DMS114 treated with DMSO at 0.1 percent for 48 hours (cell line): ENCODE data around the gene CMSS1.

ENCODE experiments used
- DNase-seq: peaks from one replicate; lab custom pipeline; 2025; ENCODE audit not compliant: unreplicated experiment; lab: John Stamatoyannopoulos, UW

The CMSS1 gene

GRCh38 chr3:100124201-100124761 is 306.6 kb downstream of the CMSS1 start:
- no peak for DNase-seq

DNA sequence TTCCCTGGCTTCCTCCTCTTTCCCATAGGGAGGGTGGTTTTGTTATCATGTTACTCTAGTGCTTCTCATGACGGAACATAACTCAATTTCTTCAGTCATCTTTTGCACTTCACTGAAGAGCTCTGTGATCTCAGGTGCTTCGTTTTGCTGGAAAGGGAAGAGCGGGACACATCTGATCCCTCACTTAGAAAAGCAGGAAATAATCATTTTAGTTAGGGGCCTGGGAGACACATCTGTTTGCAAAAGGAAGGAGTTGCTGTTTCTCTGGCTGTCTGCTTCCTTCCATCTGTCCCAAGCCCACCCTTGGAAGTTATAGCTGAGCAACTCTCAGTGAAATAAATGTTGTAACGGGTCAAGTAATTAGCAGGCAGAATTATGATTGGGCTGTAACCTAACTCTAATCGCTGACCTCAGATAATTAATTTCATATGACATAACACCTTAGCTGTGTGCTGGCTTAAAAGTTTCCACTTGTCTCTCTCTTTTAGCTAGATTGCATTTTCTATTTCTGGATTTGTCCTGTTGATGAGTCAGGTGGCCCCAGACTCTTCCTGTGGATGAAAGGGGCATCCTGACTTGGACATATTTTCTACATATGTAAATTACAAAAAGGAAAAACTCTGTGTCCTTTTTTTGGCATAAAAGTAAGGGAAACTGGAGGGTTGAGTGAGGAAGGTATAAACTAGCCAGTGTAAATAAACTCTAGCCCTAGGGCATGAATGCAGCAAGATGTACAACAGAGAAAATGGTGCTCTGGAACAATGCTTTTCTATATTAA is 307.7 kb downstream of the CMSS1 start:
- no peak for DNase-seq

- DNase-seq: no peak
Measured at GRCh38 chr3:100127792-100128191, 310.1 kb downstream of the CMSS1 start.

- no peak for DNase-seq
Measured at GRCh38 chr3:100128565-100128964, 310.9 kb downstream of the CMSS1 start.

DNA sequence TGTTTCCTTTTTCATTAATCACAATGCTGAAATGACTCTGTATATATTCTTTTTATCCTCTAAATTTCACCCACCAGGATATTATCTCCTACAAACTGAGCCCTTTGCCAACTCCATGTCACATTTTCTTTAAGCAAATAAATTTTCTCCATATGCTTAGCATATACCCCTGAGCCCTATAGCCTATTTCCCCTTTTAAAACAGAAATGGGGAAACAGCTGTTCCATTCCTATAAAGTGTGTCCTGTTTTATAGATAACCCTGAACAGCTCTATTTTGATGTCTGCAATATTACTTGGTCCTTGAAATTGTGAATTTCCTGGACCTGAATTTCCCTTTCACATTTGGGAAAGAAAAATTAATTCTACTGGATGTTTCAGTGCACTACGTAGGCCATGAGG is 312.3 kb downstream of the CMSS1 start:
- no peak for DNase-seq

GRCh38 chr3:100131241-100131640 is 313.6 kb downstream of the CMSS1 start:
- no peak for DNase-seq

GRCh38 chr3:100136921-100137320 is 319.3 kb downstream of the CMSS1 start:
- DNase-seq: no peak

GRCh38 chr3:100140976-100141375 is 323.3 kb downstream of the CMSS1 start:
- no peak for DNase-seq

GRCh38 chr3:100141586-100141985 is 323.9 kb downstream of the CMSS1 start:
- no peak for DNase-seq

- DNase-seq: no peak
Measured at GRCh38 chr3:100144255-100144866, 326.7 kb downstream of the CMSS1 start.

DNA sequence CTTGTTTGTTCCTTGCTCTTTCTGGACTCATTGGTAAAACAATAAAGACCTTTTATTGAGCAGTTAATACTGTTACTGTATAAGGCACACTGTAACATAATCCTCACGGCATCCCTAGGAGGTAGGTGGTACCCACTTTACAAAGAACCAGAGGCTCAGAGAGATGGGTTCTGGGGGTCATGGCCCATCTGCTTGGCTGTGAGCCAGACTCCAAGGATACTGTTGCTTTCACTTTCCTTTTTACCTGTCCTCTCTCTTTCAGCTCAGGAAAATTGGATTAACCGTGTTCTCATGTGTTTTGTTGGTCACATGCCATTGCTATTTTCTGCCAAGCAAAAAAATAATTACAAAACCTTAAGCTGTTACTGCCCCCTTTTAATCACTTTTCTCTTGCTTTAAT is 331.5 kb downstream of the CMSS1 start:
- DNase-seq: no peak

- no peak for DNase-seq
Measured at GRCh38 chr3:100149713-100150415, 332.2 kb downstream of the CMSS1 start.

DNA sequence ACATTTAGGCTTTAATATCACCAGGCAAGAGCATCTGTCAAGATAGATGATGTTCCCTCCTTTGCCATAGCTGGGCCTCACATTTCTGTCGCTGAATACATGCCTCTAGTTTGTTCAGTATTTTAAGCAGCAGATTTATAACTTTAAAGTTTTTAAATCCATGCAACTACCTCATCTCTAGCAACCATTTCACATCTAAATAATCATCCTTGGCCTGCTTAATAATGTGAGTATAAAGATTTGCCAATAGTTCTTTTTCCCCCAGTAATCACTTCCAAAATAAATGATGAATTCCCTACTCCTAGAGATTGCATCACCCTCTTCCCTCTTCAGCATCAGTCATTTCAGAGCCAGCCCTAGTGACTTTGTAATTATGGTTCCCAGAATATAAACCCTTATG is 332.8 kb downstream of the CMSS1 start:
- no peak for DNase-seq

DNA sequence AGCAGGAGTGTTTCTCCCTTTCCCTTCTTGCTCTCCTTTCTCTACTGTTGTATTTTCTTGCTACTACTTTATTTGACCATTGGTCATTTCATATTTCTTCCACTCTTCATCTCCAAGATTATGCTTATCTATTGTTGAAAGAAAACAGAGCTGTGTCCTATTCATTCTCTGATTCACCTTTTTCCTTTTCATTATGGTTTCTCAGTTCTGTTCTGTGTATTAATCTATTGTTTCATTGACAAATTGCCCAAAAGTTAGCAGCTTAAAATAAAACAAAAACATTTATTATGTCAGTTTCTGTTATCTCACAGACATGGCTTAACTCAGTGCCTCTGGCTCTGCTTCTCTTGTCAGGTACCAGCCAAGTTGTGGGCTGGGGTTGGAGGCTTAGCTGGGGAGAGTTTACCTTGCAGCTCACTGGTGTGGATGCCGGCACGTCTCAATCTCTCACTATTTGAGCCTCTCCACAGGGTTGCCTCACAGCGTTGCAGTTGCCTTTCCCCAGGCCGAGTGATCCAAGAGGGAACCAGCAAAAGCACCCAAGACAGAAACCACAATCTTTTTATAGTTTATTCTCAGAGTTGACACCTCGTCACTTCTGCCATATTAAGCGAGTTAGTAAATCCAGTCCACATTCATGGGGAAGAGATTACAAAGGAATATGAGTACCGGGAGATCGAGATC is 333.5 kb downstream of the CMSS1 start:
- DNase-seq: no peak

DNA sequence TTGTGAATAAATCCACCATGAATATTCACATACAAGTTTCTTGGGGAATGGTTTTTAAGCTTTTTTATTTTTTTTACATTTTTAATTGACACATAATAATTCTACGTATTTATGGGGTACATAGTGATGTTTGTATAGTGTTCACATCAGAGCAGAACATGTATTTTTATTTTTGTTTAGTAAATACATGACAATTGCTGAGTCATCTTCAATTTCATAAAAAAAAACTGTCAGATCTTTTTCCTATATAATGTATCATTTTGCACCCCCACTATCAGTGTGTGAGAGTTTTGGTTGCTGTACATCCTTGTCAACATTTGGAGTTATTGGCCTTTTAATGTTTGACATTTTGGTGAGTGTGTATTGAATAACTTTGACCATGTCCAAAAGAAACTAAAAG is 336.5 kb downstream of the CMSS1 start:
- DNase-seq: no peak

DNA sequence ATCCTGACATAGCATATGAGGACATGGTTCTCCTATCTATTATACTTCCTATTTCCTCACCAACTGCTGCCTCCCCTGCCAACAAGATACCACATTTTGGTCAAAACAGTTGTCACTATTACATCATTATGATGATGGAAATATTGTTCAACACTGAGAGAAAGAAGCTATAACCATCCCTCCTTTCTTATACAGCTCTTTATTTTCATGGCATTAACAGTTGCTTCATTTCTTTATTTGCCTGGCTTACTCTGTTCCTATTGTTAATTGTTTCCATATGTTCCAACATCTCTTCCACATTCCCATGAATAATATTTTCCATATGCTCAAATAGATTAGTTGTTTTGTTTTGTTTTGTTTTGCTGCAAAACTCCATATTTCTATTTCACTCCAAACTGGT is 337.5 kb downstream of the CMSS1 start:
- DNase-seq: no peak

DNA sequence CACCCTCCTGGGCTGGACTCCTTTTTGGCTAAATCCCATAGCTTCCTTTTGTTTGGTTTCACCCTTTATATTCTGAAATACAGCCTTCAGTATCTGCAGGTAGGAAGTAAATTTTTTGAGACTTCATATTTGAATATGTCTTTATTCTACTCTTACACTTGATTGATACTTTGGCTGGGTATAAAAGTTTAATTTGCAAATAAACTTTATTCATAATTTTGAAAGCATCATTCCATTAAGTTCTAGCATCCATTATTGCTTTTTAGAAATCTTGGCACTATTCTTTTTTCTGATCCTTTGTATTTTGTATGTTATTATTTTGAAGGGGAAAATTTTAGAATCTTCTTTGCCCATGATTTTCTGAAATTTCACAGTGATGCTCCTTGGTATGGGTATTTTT is 337.9 kb downstream of the CMSS1 start:
- no peak for DNase-seq

DNA sequence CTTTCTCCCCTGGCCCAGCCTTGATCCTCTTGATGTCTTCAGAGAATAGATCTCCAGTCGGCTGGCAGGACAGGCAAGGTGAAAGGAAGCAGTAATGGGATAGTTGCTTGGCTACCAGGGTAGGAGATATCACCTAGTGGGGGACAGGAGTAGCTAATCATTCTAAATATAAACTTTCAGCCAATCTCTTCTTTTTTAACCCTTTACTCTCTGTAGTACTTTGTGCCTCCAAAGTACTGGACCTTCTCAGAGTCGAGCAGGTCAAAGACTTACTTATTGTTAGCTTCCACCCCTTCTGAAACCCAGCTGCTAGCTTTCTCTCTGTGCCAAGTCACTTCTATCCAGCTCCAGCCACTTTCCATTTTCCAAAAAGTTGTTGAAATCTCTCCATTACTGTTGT is 340.0 kb downstream of the CMSS1 start:
- no peak for DNase-seq

DNA sequence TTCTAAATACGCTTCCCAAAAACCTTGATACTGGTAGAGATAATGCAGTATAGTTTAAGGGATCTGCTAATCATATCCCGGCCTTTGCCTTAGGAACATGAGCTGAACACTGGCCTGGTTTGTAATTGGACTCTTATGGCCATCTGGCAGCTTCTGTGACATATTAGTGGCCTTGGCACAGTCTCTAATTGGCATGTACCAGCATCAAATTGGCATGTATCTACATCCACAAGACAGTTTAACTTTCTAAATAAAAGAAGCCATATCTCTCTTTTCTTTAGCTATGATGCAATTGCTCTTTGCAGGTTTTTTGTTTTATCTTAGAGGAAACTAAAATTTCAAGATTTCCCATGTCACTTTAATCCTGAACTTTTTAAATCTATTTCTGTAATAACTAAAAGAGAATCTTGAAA is 341.3 kb downstream of the CMSS1 start:
- DNase-seq: no peak

DNA sequence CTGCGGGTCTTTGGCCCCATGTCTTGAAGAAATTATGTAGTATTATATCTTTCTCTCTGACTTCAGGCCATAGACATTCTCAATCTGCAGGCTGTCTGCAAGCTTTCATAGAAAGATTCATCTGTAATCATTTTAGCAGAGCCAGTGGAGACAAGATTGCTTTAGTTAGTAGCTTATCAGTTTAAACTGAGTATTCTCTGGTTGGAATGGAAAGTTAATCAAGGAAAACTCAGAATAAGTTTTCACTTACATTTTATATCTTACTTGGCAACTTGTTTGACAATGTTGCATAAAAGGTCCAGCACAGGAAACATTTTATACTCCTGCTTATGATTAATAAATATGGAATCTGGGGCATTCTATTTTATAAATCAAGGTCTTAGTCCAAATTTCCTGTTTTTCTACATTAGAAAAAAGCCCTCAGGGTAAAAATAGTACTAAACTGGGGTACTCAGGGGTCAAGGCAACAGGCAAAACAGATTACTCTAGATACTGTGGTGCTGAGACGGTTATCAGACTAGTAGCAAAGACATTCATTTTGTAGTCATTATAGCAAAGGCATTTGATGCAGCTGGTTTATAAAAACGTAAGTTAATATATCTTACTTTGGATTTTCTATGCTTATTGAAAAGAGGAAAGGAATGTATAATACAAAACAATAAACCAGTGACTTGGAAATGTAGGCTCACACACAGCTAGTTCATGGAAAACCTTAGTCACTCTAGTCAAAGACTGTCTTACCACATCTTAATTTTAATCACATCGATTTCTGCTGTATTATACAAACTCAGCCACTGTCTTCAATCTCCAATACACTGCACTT is 341.9 kb downstream of the CMSS1 start:
- DNase-seq: no peak
